ENCODE results near the gene NOL9.
"Not testable (repeated sequence)": the region's sequence is repeated elsewhere in the genome, so short reads cannot be mapped to it uniquely, and the experiment has no call there.

Gene NOL9

DNA sequence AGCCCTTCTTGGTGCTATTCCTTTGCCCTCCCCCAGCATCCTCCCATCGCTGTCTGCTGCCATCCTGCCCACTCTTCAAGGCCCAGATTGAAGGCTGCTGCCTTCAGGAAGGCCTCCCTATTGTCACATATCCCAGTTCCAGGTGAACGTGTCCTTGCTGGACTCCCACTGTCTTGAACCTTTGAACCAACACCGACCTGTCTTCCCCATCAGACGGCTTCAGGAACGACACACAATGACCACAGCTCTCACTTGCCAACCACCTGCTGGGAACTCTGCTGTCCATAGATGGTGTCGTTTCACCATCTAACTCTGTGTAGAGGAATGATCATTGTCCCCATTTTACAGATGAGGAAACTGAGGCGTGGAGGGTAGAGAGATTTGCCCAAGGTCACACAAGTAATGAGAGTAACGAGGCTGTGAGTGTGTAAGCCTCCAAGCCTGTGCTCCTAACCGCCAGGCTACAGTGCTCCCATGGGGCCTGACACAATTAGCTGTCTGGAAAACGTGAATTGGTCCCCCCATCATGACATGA, 53.0 kb downstream of the NOL9 start:
- DNase-seq, result no peak

DNA sequence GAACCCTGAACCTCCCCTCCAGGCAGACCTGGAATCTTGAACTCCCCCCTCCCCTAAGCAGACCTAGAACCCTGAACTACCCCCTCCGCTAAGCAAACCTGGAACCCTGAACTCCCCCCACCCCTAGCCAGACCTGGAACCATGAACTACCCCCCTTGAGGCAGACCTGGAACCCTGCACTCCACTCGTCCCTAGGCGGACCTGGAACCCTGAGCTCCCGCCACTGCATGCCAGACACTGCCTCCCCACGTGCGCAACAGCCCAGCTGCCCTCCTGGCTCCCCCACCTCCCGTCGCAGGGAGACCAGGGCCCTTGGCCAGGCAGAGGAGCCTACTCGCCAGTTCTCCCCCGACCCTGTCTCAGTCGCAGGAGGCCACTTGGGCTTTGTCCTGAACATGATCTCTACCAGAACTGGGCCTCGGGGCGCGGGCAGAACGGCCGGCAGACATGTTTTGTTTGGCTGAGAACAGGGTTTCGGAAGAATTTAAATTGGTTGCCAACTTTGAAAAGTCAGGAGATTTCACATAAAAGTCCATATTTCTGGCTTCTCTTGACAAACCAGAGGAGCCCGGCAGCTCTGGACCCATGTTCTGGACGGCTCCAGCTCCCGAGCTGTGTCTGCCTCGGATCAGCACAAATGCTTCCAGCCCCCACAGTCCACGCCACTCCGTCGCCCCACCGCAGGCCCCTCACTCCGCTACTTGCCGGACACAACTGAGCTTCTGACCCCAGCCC, 53.6 kb downstream of the NOL9 start:
- DNase-seq, result no peak

DNA sequence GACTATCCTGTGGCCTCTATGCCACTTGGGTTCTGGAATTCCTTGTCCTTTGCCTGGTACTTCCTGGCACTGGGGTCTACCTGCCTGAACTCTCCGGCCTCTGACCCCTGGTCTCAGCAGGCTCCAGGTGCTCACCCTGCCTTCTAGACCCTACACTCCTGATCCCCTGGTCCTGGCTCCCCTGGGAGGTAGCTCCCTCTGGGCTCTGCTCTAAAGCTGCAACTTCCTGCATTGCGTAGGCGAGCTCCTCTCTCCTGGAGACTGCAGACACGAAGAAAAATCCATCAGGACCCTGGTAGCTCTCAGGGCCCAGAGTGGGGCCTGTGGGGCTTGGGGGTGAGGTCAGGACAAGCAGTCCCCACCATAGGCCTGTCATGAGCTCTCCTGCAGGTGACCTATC, 55.0 kb downstream of the NOL9 start:
- DNase-seq, result no peak

DNA sequence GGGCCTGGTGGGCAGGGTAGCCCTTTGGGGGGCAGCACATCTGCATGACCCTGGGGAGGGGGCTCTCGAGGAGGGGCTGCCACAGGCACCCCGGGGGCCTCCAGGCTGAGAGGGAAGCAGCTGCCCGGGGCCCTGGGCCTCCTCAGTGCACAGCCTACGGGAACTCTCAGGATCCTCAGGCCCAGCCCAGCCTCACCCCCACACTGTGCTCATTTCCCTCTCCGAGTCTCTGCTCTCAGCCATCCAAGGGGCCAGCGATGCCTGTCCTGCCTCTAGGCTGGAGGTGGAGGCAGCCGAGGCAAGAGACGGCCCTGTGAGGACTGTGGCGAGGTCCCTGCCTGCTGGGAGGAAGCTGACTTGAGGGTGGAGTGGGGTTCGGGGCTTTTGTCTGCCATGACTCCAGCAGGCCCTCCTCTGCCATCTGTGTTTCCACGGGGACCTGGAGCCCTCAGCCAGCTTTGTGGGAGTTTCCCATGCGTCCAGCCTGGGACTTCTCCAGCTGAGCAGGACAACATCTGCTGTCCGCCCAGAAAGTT, 55.7 kb downstream of the NOL9 start:
- no peak for DNase-seq

DNA sequence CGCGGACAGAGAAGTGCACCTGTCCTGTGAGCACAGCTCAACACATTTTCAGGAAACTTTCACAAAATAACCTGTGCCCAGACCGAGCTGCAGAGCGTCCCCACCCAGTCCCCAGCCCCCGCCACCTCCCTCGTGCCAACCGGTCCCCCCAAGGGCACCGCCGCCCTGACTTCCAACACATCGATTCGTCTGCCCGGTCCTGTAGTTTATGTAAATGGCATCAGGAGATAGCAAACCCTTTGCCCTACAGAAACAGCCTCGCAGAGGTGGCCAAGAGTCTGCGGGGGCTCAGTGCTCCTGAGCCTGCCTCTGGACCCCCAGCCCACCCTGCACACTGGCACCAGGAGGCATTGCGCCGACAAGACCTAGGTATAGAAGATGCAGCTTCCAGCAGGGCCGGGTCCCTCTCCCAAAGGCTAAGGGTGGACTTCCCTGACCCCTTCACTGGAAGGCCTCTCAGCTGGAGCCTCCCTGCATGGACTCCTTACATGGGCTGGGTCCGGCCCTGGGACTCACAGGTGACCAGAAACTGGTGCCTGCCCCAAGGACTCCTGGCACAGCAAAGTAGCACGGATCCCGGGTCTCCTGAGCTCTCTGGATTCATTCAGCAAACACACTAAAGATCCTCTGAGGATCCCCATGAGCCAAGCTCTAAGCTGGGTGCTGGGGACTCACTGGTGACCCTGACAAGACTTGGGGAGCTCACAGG, 56.3 kb downstream of the NOL9 start:
- no peak for DNase-seq

DNA sequence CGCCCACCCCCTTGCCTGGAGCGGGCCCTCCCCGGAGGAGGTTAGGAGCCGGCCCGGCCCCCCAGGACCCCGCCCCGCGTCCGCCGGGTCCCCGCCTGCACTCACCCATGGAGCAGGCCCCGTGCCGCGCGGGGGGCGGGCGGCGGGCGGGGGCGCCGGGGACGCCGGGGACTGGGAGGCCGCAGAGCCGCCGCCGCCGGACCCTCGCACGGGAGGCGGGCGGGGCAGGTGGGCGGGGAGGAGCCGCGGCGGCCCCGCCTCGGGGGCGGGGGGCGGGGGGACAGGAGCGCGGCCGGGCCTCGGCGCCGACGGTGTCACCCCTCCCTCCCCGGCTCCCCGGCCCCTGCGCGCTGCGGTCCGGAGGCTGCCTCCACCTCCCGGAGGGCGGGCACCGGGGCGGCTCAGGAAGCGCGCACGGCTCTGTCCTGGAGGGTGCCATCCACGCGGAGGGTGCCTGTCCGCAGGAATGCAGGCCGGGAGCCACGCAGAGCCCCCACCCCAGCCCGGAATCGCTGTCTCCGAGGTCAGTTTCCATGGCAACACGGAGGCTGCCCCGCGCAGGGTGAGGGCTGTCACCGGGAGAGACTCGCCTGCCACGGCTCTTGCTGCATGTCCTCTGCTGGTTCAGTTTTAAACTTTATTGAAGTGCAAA, 57.0 kb downstream of the NOL9 start:
- DNase-seq, result no peak

DNA sequence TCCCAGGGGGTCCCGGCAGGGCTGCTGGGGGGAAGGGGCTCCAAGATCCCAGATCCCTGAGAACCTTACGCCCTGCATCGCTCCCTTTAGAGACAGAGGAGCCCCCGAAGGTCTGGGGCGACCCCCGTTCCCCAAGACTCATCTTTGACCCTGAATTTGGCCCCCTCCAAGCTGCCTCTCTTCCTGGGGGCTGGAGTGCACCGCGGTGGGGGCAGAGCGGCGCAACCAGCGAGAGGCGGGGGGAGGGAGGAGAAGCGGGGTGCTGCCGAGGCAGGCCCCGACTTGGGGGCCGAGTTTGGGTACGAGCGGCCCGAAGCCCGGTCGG, 57.5 kb downstream of the NOL9 start:
- DNase-seq, result no peak

DNA sequence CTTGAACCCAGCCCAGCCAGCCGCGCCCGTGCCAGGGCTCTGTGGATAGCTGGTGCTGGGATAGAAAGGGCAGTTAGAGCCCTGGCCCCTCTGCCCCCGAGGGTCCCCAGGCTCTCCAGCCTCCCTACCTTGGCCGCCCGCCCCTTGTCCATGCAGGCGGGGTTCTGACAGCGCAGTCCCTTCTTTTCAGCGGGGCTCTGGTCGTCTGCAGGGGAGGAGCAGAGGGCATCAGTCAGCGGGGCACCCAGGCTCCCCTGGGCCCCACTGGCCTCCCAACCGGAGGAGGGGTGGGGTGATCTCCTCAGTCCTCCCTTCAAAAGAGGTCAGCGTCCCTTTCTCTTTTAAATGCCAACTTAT, 58.0 kb downstream of the NOL9 start:
- no peak for DNase-seq

DNA sequence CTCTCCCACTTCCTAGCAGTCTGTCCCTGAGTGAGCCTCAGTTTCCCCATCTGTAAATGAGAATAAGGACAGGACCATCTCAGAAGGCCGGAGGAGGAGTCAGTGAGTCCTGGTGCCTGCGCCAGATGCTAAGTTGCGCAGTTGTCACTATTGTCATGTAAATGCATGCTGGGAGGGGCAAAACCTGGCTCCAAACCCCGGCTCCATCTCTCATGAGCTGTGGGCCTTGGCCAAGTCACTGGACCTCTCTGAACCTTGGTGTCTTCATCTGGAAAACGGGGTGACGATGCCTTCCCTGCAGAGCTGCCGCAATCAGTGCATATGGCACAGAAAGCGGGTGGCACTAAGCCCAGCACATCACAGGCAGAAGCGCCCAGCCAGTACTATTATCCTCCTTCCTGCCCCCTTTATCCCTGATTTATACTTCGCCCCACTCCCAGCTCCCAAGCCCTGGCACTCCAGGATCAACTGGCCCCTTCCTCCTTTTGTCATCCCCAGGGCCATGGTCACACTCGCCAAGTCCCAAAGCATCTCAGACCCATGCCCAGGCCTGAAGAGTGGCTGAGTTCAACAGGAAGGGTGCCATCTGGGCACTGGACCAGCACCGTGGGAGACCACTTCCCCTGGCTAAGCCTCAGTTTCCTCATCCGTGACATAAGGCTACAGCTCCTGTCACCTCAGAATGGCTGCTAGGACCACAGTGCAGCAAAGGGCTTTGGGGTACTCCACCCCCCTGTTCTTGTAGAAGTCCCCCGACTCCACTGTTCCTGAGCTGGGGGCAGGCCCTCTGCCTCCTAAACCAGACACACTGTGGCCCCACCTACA, 58.6 kb downstream of the NOL9 start:
- DNase-seq, result no peak

DNA sequence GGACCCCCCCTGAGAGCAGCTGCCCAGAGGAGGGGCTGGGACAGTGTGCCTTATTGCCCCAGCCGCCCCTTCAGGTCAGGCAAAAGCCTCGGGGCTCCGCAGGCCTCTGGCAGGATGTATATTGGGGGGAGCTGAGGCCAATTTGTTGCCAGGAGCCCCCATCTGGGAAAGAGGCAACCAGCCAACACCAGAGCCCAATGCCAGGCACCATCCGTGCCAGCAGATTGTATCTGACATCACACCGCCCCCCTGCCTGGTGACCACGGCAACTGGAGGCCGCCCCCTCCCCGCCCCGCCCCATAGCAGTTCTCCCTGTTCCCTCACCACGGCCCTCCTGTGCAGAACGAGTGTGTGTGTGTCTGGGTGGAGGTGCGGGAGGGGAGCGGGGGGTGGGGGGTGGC, 59.3 kb downstream of the NOL9 start:
- DNase-seq, result no peak

DNA sequence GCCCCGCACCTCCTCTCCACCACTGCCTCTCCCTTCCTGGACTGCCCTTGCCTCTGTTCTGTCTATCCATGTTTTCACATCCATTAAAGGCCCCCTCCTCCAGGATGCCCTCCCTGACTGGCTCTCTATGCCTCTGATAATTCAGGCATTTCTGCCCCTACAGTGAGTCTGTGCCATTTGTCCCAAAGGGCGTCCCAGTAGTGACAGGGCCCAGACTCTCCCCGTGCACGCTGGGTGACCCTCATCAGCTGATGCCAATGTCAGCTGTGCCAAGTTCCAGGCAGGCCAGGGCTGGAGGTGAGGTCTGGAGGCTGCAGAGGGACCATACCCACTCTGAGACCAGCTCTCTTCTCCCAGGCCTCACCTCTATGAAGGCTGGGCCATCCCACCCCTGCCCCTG, 59.7 kb downstream of the NOL9 start:
- no peak for DNase-seq

DNA sequence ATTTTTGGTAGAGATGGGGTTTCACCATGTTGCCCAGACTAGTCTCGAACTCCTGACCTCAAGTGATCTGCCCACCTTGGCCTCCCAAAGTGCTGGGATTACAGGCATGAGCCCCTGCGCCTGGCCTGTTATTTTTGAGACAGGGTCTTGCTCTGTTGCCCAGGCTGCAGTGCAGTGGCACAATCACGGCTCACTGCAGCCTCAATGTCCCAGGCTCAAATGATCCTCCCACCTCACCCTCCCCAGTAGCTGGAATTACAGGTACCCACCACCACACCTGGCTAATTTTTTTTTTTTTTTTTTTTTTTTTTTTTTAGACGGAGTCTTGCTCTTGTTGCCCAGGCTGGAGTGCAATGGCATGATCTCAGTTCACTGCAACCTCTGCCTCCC, 60.5 kb downstream of the NOL9 start:
- DNase-seq, result not testable (repeated sequence)

DNA sequence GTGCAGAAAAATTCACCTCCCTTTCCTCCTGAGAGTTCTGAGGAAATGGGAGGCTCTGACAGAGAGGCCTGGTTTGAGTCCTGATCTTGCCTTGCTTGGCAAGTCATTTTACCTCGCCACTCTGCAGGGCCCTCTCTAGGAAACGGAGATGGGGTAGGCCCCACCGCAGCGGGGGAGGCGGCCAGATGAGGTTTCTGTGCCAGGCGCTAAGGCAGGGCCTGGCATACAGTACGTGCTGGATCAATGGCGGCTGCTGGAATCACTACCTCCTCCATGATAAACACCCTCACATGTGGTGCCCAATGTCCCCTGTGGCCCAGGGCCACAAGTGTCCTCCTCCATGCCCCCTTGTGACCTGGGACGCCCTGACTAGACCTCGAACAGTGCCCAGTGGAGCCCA, 62.3 kb downstream of the NOL9 start:
- no peak for DNase-seq

DNA sequence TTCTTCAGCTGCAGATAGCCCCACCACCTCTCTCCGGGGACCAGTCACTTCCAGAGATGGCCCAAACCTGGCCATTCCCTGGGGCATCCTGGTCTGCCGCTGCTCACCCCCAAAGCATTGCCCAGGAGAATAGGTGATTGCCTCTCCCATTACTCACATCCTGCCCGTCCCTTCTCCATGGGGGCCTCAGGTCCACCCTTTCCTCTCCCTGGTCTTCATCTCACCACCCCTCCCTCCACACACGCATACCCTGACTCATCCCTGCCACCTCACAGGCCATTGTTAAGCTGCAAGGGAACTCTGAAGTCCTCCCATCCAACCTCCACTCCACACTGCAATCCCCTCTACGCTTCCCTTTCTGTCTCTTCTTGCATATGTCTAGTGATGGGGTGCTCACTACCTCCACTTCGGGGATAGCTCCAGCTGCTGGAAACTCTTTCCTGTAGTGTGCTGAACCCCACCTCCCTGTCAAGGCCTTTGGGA, 62.8 kb downstream of the NOL9 start, which contains the start of gene PLEKHG5:
PLEKHG5 (minus strand) TSS at position 188 of the 483 bp plus-strand sequence. CDS start 14,096 bp downstream, outside the sequence.
- DNase-seq, result no peak

DNA sequence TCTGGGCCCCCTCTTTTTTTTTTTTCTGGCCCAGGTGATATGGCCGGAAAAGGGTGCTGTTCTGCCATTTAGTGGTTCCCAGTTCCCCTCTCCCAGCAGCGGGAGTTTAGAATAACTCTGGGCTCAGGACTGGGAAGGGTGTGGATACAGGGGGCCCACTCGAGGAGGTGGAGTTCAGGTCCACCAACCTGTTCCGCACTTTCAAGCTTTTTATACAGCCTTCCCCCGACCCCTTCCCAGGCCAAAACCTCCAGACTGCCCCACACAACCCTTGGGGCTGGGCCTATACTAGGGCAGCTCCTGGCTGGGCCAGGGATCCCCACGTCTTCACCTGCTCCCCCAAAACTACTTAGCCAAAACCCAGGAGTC, 63.2 kb downstream of the NOL9 start:
- DNase-seq, result no peak

DNA sequence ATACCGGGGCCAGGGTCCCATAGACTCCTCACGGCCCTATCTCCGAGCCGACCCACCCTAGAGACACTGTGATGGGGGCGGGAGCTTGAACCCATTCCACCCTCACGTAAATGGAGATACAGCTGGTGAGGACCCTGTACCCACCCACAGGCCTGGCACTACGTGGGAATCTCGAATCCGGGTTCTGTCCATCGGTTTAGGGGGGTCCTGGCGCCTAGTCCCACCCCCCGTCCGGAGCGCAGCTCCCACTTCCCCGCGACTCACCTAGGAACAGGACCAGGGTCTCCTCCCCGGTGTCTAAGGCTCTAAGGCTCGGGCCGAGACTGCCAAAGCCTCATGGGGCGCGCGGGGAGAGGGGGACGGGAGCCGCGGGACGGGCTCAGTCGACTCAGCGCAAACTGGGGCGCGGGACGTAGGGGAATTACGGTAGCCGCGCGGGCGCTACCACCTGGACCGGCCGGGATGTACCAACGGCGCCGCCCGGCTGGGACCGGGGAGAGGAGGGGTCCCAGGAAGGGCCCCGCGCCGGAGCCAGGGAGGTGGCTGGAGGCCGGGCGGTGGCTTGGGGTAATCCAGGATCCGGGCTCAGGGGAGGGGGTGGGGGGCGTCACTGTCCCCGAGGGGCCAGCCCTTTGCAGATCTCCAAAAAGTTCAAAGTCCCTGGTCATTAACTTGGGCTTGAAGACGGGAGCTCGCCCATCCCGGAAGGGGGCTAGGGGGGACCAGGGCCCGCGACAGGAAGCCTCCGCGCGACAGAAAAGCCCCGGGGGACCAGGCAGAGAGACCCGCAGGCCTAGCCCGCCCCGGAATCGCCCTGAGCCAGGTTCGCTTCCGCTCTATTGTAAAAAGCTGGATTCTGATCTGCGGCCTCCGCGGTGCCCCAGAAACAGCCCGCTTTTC, 63.9 kb downstream of the NOL9 start:
- no peak for DNase-seq

DNA sequence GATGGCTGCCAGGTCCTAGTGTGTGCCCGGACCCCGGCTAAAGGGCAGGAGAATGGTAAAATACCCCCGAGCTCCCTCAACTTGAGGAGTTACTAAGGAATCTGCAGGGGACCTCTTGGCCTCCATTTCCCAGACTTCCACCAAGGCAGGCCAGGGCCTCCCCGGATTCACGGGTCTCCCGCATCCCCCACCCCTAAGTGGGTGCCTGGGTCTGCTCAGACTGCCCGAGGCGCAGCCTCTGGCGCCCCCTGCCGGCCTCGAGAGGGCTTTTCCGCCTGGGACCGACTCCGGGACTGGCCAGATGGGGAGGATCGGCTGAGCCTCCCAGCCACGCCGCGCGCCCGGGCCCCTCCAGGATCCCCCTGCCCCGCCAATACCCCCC, 64.5 kb downstream of the NOL9 start:
- DNase-seq, result no peak

DNA sequence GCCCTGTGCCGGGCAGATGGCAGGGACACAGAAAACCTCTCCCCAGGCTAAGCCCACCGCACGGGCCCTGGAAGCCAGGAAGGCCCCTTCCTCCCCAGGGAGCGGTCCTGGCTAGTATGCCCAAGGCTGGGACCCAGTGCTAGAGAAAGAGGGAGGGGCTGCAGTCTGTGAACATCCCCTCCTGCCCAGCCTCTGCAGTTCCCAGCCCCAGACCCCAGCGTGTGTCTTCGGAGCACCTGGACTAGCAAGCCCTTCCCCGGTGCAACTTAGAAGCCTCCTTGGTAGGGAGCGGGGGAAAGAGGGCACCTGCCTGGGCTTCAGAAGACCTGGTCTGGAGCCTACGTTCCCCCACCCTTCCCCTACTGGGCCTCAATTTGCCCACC, 64.9 kb downstream of the NOL9 start:
- DNase-seq, result no peak

DNA sequence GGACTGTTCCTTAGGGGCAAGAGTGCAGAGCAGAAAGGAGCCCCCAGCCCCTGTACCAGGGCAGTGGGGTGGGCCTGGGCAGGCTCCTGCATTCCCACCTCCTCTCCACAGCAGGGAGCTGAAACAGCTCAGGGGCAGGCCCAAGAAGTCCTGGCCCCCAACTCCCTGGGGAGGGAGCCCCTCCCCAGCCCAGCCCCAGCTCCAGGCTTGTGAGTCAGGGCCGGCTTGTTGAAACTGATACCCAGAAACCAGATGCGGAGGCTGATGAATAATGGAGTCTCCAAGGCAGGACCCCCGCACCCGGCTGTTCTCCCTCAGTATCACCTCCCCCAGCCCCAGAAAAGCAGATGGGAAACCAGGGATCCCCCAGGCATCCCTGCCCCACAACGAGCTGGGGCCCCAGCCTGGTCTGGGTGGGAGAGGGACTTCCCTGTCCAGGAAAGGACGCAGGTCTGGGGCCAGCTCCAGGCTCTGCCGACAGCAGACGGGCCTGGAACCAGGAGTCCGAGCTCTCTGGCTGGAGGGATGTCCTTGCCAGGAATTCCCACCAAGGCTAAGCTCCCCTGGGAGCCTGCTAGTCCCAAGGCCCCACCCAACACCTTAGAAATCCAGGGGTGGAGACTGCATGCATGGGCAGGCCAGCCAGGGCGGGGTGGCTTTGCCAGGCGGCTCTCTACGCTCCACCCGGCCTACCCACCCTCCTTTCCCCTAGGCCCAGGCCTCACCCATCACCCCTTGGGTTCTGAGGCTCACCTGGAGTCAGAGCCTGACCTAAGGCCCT, 65.5 kb downstream of the NOL9 start:
- DNase-seq, result no peak

DNA sequence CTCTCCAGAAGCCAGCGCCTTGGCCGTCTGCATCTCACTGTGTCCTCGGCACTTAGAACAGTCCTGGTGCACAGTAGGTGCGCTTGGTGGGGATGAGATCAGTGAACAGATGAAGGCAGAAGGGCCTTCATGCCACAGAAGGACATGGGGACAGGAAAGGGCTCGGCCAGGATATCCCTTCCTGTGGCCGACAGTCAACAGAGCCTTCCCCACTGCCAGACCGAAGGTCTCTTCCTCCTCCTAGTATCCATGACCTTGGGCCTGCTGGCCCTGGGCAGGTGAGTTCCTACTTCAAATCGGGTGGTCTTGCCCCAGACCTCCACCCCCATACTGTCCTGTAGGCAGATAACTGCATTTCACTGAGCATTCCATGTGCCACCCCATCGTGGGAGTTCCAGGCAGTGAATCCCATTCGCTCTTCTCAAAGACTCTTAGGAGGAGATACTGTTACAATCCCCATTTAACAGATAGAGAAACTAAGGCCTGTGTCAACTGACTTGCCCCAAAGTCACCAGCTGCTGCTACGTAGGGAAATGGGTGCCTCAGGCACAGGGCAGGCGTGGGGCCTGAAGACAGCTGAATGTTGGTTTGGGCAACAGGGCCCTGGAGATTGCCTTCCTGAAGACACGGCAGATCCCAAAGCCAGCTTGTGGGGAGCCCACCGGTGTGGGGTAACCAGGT, 66.4 kb downstream of the NOL9 start:
- DNase-seq, result no peak

All from NCI-H2029 treated with DMSO at 0.1 percent for 48 hours (cell line).